SK-N-SH (cell line): Measurements from ENCODE around the gene PRDM15. TPM values are rescaled to one million over a fixed set of nuclear protein-coding genes. Genes with fewer than 3 reads are reported as not detected.

Experiments
- CTCF ChIA-PET: fragments of 300-600, 350-600 bp; formaldehyde crosslinking; extraction: SDS; loops from one replicate; lab custom pipeline; 2021; lab: Yijun Ruan, JAX
- POLR2A ChIA-PET: fragments of 350-600 bp; sonication (Branson Sonifier 250); formaldehyde crosslinking; extraction: SDS; loops from one replicate; lab custom pipeline; 2020; ENCODE audit warnings: antibody characterized with exemption, inconsistent platforms; lab: Yijun Ruan, JAX
- DNase-seq: peaks from one replicate; pipeline ENCODE4 v3.0.0; 2012
- H2AFZ ChIP-seq: fragments of 200-600 bp; sonication (generic); 2 replicates; pipeline ENCODE4 v1.8.1; 2016; ENCODE audit warnings: antibody characterized with exemption, mild to moderate bottlenecking, low read depth
- H3F3A ChIP-seq: fragments of 200-600 bp; sonication (generic); replicated peaks from 2 replicates; pipeline ENCODE3; 2016; ENCODE audit warnings: antibody characterized with exemption, mild to moderate bottlenecking; ENCODE audit not compliant: insufficient read depth
- H3K27ac ChIP-seq, 2 experiments: fragments of 200-500 bp in 1 of 2; fragments of 200-600 bp in 1 of 2; sonication (Bioruptor generic) in 1 of 2; sonication (generic), shearing (Covaris generic) in 1 of 2; 2 replicates each; pipeline versions ENCODE4 v1.5.1 to v1.6.1; 2014 to 2016; ENCODE audit warnings: low read depth in 2 of 2, inconsistent platforms in 1 of 2, low read length in 1 of 2, mild to moderate bottlenecking in 1 of 2, mixed read lengths in 1 of 2
- H3K27me3 ChIP-seq: fragments of 200-600 bp; sonication (generic), shearing (Covaris generic); 2 replicates; pipeline ENCODE4 v1.6.1; 2016; ENCODE audit warnings: mixed run types; ENCODE audit not compliant: insufficient read depth
- H3K36me3 ChIP-seq, 2 experiments: fragments of 200-500 bp in 1 of 2; fragments of 200-600 bp in 1 of 2; sonication (Bioruptor generic) in 1 of 2; sonication (generic) in 1 of 2; replicated peaks in 1 of 2; 2 replicates each; pipeline versions ENCODE3 to v1.5.1; 2014 to 2016; ENCODE audit warnings: low read length in 1 of 2, mild to moderate bottlenecking in 1 of 2; ENCODE audit not compliant: insufficient read depth in 2 of 2, control insufficient read depth in 1 of 2
- H3K4me1 ChIP-seq, 2 experiments: fragments of 200-500 bp in 1 of 2; fragments of 200-600 bp in 1 of 2; sonication (Bioruptor generic) in 1 of 2; sonication (generic), shearing (Covaris generic) in 1 of 2; 2 replicates each; pipeline versions ENCODE4 v1.5.1 to v1.6.1; 2014 to 2016; ENCODE audit warnings: low read depth in 1 of 2, low read length in 1 of 2, mixed run types in 1 of 2; ENCODE audit not compliant: insufficient read depth in 2 of 2, control insufficient read depth in 1 of 2
- H3K4me2 ChIP-seq: fragments of 200-600 bp; sonication (generic), shearing (Covaris generic); 2 replicates; pipeline ENCODE4 v1.6.1; 2017; ENCODE audit warnings: mixed run types
- H3K4me3 ChIP-seq, 2 experiments: fragments of 200-500 bp in 1 of 2; fragments of 200-600 bp in 1 of 2; sonication (Bioruptor generic) in 1 of 2; sonication (generic), shearing (Covaris generic) in 1 of 2; 2 replicates each; pipeline versions ENCODE4 v1.5.1 to v1.8.1; 2014 to 2016; ENCODE audit warnings: low read depth in 2 of 2, inconsistent platforms in 1 of 2, low read length in 1 of 2, mild to moderate bottlenecking in 1 of 2, mixed read lengths in 1 of 2, moderate library complexity in 1 of 2
- H3K79me2 ChIP-seq: fragments of 200-600 bp; sonication (generic); 2 replicates; pipeline ENCODE4 v1.8.1; 2017; ENCODE audit warnings: mild to moderate bottlenecking; ENCODE audit not compliant: insufficient read depth
- H3K9ac ChIP-seq: fragments of 200-600 bp; sonication (generic); 2 replicates; pipeline ENCODE4 v1.6.1; 2017; ENCODE audit warnings: mixed run types
- H3K9me2 ChIP-seq: fragments of 200-600 bp; sonication (generic); 2 replicates; pipeline ENCODE4 v1.6.1; 2017; ENCODE audit warnings: mixed run types
- H3K9me3 ChIP-seq: fragments of 200-600 bp; sonication (generic); 2 replicates; pipeline ENCODE4 v1.6.1; 2017; ENCODE audit warnings: mixed run types, mild to moderate bottlenecking, moderate library complexity
- H4K20me1 ChIP-seq: fragments of 200-600 bp; sonication (generic); 2 replicates; pipeline ENCODE4 v1.6.1; 2017; ENCODE audit warnings: mild to moderate bottlenecking, mixed run types; ENCODE audit not compliant: insufficient read depth
- CHD2 ChIP-seq: fragments of 150-350 bp; IDR thresholded peaks from 2 replicates; pipeline ENCODE4 v1.6.1; 2018; ENCODE audit warnings: low read length; ENCODE audit not compliant: partially characterized antibody
- CTCF ChIP-seq: fragments of 200-600 bp; sonication (generic); IDR thresholded peaks from 2 replicates; pipeline ENCODE4 v1.6.1; 2017; ENCODE audit warnings: antibody characterized with exemption, mild to moderate bottlenecking, moderate library complexity
- ELF1 ChIP-seq: IDR thresholded peaks from 2 replicates; pipeline ENCODE4 v1.4.0; 2012
- EP300 ChIP-seq, 2 experiments: IDR thresholded peaks; 2 replicates each; pipeline versions ENCODE4 v1.4.0 to v1.6.1; 2012; ENCODE audit warnings: borderline replicate concordance in 1 of 2, low read depth in 1 of 2, low read length in 1 of 2
- EZH2phosphoT487 ChIP-seq: fragments of 200-600 bp; sonication (generic); IDR thresholded peaks from 2 replicates; pipeline ENCODE4 v1.6.1; 2017; ENCODE audit warnings: low read depth, mixed run types, mild to moderate bottlenecking, antibody characterized with exemption, moderate library complexity, borderline replicate concordance
- FOXM1 ChIP-seq: IDR thresholded peaks from 2 replicates; pipeline ENCODE4 v1.4.0; 2012; ENCODE audit warnings: low read depth, mild to moderate bottlenecking
- IRF3 ChIP-seq: fragments of 150-350 bp; IDR thresholded peaks from 2 replicates; pipeline ENCODE4 v1.6.1; 2016; ENCODE audit warnings: mild to moderate bottlenecking, low read depth, low read length
- JUND ChIP-seq: IDR thresholded peaks from 2 replicates; pipeline ENCODE4 v1.4.0; 2012
- MEF2A ChIP-seq: IDR thresholded peaks from 2 replicates; pipeline ENCODE4 v1.4.0; 2012; ENCODE audit warnings: low read depth, borderline replicate concordance
- MXI1 ChIP-seq: IDR thresholded peaks from 2 replicates; pipeline ENCODE4 v1.6.1; 2012; ENCODE audit warnings: mild to moderate bottlenecking, low read depth, low read length, improper control_type of control experiment
- POLR2AphosphoS5 ChIP-seq: IDR thresholded peaks from 2 replicates; pipeline ENCODE4 v1.6.1; 2012; ENCODE audit warnings: low read depth, low read length
- REST ChIP-seq: IDR thresholded peaks from 2 replicates; pipeline ENCODE4 v1.6.1; 2012; ENCODE audit warnings: mild to moderate bottlenecking, low read depth, low read length, moderate library complexity
- RFX5 ChIP-seq: IDR thresholded peaks from 2 replicates; pipeline ENCODE4 v1.6.1; 2012; ENCODE audit warnings: mild to moderate bottlenecking, improper control_type of control experiment, low read length
- RXRA ChIP-seq: IDR thresholded peaks from 2 replicates; pipeline ENCODE4 v1.4.0; 2012; ENCODE audit warnings: low read depth, mild to moderate bottlenecking, borderline replicate concordance
- TAF1 ChIP-seq: IDR thresholded peaks from 2 replicates; pipeline ENCODE4 v1.6.1; 2012; ENCODE audit warnings: low read depth, mild to moderate bottlenecking, low read length, moderate library complexity, borderline replicate concordance
- TCF12 ChIP-seq: IDR thresholded peaks from 2 replicates; pipeline ENCODE4 v1.4.0; 2012
- TEAD4 ChIP-seq: IDR thresholded peaks from 2 replicates; pipeline ENCODE4 v1.4.0; 2012; ENCODE audit warnings: mild to moderate bottlenecking, borderline replicate concordance; ENCODE audit not compliant: insufficient read depth
- USF2 ChIP-seq: fragments of 150-350 bp; IDR thresholded peaks from 2 replicates; pipeline ENCODE4 v1.6.1; 2017; ENCODE audit warnings: antibody characterized with exemption, low read length, low read depth, borderline replicate concordance
- ZBTB33 ChIP-seq: IDR thresholded peaks from 2 replicates; pipeline ENCODE4 v1.4.0; 2012; ENCODE audit warnings: low read depth, borderline replicate concordance
- whole genome bisulfite sequencing: methylation state at CpG from one replicate; pipeline ENCODE4 v1.1.6; 2017; ENCODE audit warnings: low lambda C conversion rate; 5-methylcytosine and 5-hydroxymethylcytosine counted together
- polyA plus RNA-seq, 3 experiments: library from polyadenylated mRNA; depleted of rRNA; stranded (reverse); fragments of >200 nt; gene quantifications; 2 replicates each; pipeline ENCODE4 v1.2.3, GENCODE V29; 2012

The PRDM15 gene
- polyA plus RNA-seq, 1 of the 3 experiments (the other 2 are of a cell fraction) = 7.0 TPM

DNA sequence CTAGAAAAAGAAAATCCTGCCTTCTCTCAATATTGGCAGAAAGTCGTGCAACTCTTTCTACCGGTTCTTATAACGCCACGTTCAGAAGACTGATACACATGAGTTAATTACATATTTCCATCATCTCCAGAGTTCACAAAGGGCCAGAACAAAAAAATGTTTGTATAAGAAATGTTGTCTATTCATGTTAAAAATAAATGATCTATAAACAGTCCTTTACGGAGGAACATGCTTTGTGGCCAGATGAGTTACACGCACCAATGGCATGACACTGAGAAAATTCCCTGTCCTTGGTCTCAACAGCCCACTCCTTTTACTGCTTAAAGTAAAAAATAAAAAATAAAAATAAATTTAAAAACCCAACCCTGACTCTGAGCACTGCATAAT is 45.2 kb upstream of the PRDM15 start:
- H2AFZ ChIP-seq = no peak overlapping the region
- 91% methylated on average over 6 of the region's 6 CpGs for WGBS
- no peak overlapping the region for H3K4me2 ChIP-seq
- H3K27me3 ChIP-seq = no peaks in the 10 kb centered on the region
- POLR2A ChIA-PET = no interaction called here
- H3K79me2 ChIP-seq = peaks cover 6% of the 10 kb centered on the region; the same call in 1 of the 2 replicates
- no peaks in the 10 kb centered on the region for H4K20me1 ChIP-seq
- DNase-seq = no peak
- CTCF ChIA-PET = no interaction called here
- no peaks in the 10 kb centered on the region for H3K36me3 ChIP-seq
- H3K9me3 ChIP-seq = no peaks in the 10 kb centered on the region
- no peak overlapping the region for H3K9ac ChIP-seq
- H3K9me2 ChIP-seq = no peaks in the 10 kb centered on the region
- TF ChIP-seq CTCF (no peak), EP300 (IDR thresholded peaks at IDR 0.05; ENCODE audit: borderline replicate concordance in 1 of 2, low read depth in 1 of 2, low read length in 1 of 2) (no peak), TAF1 (no peak), ZBTB33 (no peak), MXI1 (no peak), JUND (no peak), POLR2AphosphoS5 (no peak), TCF12 (no peak), ELF1 (no peak), TEAD4 (no peak), RFX5 (no peak), EZH2phosphoT487 (no peak), USF2 (no peak), REST (no peak), FOXM1 (no peak), MEF2A (no peak), IRF3 (no peak), RXRA (no peak), CHD2 (no peak)
- TF ChIP-seq, all 33 proteins: peak for 0
- Histone ChIP-seq H3K4me1 (peaks cover 0 to 7% of the 10 kb centered on the region in 2 experiments; a peak in 2 of 4 replicates), H3K27ac (no peak overlapping the region), H3F3A (no peaks in the 10 kb centered on the region), H3K4me3 (no peak overlapping the region)
